GM18867 (cell line): Measurements from ENCODE around the gene GNB5.
A peak's percentile ranks its signal among the peaks of the same experiment; 100 is the strongest.
"Not testable (repeated sequence)": the region's sequence is repeated elsewhere in the genome, so short reads cannot be mapped to it uniquely, and the experiment has no call there.

Experiments
- ATAC-seq: cut with Tn5 transposase; IDR thresholded peaks from one replicate; pipeline ENCODE4 v1.9.1; 2021; ENCODE audit warnings: mild to moderate bottlenecking, moderate library complexity; ENCODE audit not compliant: unreplicated experiment

The GNB5 gene

DNA sequence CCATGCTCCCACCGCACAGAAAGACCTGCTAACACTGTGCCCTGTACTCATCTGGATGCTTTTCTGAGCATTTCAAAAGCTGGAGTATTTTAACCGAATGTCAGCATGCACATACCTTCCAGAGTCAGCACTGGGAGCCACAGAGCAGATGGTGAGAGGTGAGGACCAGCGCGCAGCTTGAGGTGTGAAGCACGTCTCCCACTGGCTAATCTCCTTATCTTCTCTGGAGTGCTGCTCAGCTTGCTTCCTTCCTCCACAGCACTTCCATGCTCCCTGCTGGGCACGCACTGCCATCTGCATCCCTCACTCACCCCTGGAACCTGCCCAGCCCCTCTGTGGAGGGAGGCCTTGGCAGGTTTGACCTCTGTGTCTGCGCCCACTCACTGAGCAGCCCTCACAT is at the start of gene GNB5:
TSS of gene GNB5 (minus strand) at position 186 of the 400 bp plus-strand sequence. CDS start 6,716 bp downstream, outside the sequence.
- ATAC-seq, result no peak

- no peak for ATAC-seq
Observed at GRCh38 chr15:52240166-52240565, 49.0 kb upstream of the GNB5 start.

GRCh38 chr15:52238989-52239525 is 47.9 kb upstream of the GNB5 start:
- not testable (repeated sequence) for ATAC-seq

GRCh38 chr15:52238149-52238548 is 47.0 kb upstream of the GNB5 start:
- ATAC-seq, result no peak

DNA sequence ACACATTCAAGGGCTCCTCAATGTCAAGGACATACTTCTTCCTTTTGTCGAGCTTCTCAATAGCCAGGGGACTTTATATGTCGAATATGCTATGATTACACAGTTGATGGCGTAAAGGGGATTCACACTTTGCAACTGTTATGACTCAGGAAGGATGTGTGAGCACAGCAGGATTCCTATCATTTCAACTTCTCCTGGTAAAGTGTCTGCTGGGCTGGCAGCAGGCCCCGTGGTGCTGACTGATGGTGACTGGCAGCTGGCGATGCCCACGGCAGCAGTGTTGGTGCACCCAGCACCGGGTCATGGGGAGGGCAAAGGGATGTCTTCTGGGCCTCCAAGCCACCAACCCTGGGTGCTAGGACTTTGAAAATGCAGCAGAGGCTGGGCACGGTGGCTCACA is 44.8 kb upstream of the GNB5 start:
- no peak for ATAC-seq

DNA sequence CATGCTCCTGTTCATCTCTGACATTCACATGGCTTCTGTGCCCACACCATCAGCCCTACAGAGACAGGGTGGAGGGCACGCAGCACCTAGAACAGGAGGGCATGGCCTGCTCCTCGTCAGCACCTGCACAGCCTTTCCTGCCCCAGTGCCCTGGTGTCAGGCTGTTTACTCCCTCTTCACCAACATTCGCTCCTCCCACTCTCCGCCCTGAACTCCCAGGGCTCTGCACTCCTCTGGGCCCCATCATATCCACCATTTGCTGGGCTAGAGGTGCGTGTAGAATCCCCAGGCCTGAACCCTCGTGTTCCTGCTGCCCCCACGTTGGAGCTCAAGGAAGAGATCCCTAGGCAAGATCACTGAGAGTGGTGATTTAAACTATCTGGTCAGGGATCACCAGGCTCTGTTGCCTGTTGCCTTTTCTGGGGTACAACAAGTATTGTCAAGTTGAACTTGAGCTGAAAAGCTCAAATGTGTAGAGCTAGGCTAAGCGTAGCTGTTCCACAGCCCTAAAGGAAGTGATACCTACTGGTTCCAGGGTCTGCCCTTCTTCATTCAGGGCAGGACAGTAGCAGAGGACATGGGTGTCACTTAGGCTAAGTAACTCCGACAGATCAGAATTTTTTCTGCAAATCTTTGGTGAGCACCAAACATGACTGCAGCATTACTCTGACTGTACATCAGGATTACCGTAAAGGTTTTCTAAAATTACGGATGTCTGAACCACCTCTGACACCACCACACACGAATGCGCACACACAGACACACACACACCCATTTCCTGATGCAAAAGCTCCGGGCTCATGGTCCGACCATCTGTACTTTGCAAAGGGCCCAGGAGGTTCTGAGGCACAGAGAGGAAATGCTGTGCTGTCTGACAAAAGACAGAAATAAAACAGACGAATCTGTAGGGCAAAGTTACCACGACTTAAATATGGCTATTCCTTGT is 43.7 kb upstream of the GNB5 start:
- peak; percentile 36 for ATAC-seq

GRCh38 chr15:52233405-52233804 is 42.2 kb upstream of the GNB5 start:
- ATAC-seq, result peak; percentile 47

DNA sequence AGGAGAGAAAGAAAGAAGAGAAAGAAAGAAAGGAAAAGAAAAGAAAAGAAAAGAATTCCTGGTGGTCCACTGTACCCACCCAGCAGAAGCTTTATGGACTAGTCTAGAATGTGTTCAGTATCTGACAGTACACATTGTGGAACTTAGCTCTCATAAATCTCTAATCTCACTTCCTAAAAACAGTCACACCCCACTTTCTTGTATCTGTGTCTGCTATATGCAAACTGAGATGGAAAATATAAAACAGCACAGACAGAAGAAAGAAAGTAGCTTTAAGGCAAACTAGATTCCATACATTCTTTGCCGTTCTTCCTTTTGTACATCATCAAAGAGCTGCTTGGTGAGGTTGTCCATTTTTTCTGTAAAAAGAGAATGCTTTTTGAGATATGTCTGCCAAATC is 41.1 kb upstream of the GNB5 start:
- peak; percentile 68 for ATAC-seq

DNA sequence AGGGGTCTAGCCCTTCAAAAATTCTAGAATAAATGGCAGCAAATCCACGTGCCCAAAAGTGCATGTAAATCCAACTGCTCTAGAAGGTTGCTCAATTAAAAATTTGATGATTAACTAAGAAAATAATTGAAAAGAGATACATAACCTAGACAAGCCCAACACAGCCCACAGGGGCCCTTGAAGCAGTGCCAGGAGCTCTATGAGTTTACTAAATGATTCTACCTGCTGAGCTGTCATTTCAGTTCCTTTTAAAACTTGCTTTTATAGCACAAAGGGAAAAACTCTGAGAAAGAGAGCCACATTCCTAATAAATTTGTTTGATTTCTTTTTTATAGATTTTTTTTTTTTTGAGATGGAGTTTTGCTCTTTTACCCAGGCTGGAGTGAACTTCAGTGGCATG is 38.9 kb upstream of the GNB5 start:
- ATAC-seq, result no peak

DNA sequence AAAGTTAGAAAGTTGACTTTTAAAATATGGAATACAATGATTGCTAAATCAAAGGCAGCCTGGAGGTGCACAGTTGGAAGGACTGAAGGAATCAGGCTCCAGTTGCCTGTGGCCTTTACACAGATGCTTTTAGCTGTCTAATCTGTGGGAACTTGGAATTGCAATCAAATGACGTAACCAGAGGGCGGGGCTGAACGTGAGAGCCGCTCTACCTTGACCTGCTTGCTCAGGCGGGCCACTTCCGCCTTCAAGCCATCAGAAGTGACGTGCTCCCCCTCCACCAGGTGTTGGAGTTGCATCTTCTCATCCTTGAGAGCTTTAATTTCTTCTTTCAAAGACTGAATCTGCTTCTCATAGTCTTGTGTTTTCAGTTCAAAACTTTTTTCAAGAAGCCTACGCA is 37.7 kb upstream of the GNB5 start:
- no peak for ATAC-seq

DNA sequence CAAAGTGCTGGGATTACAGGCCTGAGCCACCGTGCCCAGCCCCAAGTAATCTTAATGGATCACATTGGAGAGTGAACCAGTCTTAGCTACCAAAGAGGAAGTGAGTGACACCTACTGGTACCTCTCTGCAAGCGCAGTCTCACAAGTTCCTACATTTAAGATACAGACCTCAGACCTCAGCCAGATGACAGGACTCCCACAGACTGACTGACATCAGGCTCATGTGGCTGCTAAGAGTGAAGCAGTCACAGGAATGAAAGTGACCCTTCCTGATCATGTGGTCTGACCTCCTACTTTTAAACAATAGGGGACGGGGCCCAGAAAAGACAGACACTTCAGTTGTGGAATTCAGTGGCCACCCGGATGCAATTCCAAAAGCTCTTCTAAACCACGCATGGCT is 36.3 kb upstream of the GNB5 start:
- peak; percentile 79 for ATAC-seq

DNA sequence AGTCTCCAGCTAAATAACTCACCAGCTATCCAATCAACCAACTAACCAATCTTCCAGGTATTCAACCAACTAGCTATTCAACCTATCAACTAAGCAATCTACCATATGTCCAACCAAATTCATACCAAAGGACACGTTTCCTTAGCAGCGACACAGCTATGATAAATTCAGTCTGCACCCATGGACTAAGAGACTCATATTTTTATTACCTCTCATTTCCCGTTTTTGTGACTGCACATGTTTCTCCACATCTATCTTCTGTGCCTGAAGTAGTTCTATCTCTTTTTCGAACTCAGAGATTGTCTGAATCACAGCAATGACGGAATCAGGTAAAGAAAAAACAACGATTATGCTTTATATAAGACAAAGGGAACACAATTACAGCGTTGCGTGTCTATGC is 34.0 kb upstream of the GNB5 start:
- no peak for ATAC-seq

GRCh38 chr15:52224211-52224610 is 33.0 kb upstream of the GNB5 start:
- ATAC-seq, result no peak

- peak; percentile 62 for ATAC-seq
Observed at GRCh38 chr15:52221730-52222129, 30.5 kb upstream of the GNB5 start.

DNA sequence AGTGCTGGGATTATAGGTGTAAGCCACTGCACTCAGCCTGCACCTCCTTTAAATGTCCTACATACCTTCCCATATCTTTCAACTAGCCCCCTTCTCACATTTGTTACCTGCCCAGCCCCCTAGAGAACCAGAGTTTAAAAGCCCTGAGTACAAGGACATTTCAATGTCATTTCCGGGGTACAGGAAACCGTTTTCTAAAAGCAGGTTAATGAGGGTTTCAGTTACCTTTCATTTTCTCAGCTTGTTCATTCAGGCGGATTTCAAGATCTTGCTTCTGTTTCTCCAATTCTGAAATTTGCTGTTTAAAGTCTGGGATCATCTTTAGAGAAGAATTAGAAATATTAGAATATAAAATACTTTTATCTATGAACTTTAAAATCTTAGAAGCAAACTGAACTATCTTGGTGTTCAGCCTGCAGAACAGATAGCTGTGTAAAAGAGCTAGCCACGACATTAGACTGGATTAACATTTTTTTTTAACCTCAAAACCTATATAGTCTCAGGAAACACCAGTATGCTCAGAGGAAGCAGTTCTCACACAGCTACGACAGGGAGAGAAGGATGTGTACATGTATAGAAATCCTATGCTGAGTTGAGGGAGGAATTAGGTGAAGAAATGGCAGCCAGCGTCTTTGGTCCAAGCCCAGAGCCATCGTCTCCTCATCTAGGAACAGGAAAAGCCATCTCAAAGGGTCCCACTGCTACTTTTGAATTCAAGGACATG is 29.9 kb upstream of the GNB5 start:
- no peak for ATAC-seq

GRCh38 chr15:52220251-52220650 is 29.1 kb upstream of the GNB5 start:
- no peak for ATAC-seq

GRCh38 chr15:52218816-52219215 is 27.6 kb upstream of the GNB5 start:
- no peak for ATAC-seq

DNA sequence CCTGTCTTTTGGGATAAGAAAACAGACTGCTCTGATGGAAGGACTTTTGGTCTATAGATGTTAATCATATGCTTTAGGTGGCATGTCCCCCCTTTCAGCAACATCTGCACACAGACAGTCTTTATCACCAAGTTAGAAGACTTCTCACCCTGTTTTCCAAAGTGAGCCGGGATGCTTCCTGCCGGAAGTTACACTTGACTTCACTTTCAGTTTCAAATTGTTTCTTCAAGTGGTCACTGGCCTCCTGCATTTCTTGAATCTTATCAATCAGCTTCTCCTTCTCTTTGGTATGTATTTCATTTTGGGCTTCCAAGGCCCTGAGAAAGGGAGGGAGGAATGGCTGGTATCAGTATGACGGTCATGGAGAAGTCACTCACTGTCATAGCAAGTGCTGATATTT is 27.2 kb upstream of the GNB5 start:
- ATAC-seq, result no peak

DNA sequence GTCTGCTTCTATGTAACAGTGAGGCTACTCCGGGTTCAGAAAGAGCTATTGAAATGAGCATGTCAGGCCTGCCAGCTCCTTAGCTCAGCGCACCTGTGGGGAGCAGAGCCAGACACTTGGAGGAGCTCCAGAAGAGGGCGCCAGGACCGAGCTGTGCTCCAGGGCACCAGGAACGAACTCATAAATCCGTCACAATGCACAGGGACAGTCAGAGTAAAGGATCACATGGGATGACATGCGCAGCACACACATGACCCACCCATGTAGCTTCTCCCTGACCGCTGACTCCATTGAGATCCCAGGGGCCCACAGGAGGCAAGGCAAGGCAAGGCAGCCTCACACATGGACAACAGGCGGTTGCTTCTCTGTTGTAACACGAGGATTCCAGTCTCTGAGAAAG is 26.0 kb upstream of the GNB5 start:
- no peak for ATAC-seq

DNA sequence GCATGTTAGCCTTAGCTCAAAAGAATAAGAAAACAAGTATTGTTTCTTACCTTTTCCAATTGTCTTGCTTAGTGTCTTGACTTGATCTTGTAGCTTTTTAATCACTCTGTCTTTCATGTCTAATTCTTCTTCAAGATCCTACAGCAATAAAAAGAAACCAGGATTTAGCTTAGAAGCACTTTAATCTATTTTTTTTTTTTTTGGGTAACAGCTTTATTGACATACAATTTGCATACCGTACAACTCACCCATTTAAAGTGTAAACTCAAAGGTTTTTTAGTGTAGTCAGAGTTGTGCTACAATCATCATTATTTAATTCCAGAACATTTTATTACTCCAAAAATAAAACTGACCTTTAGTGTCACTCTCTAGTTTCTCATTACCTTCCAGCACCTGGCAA is 23.4 kb upstream of the GNB5 start:
- ATAC-seq, result no peak

DNA sequence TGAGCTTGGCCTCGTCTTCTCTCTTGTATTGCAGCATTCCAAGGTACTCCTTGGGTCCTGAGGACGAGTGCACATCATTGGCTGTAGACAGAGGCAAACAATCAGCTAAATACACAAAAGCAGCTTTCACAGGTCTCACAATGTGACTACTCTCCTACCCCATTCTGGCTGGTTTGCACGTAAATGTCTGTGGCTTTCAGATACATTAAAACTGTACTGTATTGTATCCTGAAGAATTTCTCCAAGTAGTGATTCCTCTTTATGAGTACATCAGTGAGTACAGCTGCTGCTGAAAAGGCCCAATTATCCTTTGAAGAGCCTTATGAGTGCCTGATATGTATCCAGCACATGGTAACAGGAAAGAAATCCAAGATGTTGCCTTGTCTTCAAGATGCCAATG is 22.0 kb upstream of the GNB5 start:
- ATAC-seq, result no peak
